HG03039 (cell line): ENCODE results near the gene TNFRSF13B.
"Not testable (repeated sequence)": the region's sequence is repeated elsewhere in the genome, so short reads cannot be mapped to it uniquely, and the experiment has no call there.

ENCODE experiments used
- ATAC-seq: cut with Tn5 transposase; IDR thresholded peaks from one replicate; pipeline ENCODE4 v1.9.1; 2021; ENCODE audit warnings: mild to moderate bottlenecking, moderate library complexity; ENCODE audit not compliant: unreplicated experiment

Gene TNFRSF13B

GRCh38 chr17:16987830-16988601 lies 16.1 kb upstream of the TNFRSF13B start:
- ATAC-seq, result peak; percentile 49

GRCh38 chr17:16987066-16987829 lies 15.3 kb upstream of the TNFRSF13B start:
- no peak for ATAC-seq

GRCh38 chr17:16986391-16986790 lies 14.5 kb upstream of the TNFRSF13B start:
- no peak for ATAC-seq

GRCh38 chr17:16981928-16982327 lies 10.0 kb upstream of the TNFRSF13B start:
- no peak for ATAC-seq

- ATAC-seq, result no peak
Observed at GRCh38 chr17:16980813-16981731, 9.2 kb upstream of the TNFRSF13B start.

- no peak for ATAC-seq
Observed at GRCh38 chr17:16980061-16980460, 8.1 kb upstream of the TNFRSF13B start.

GRCh38 chr17:16979237-16979823 lies 7.4 kb upstream of the TNFRSF13B start:
- ATAC-seq, result not testable (repeated sequence)

- no peak for ATAC-seq
Observed at GRCh38 chr17:16977932-16978331, 6.0 kb upstream of the TNFRSF13B start.

- no peak for ATAC-seq
Observed at GRCh38 chr17:16976725-16977550, 5.0 kb upstream of the TNFRSF13B start.

GRCh38 chr17:16975744-16976625 lies 4.1 kb upstream of the TNFRSF13B start:
- no peak for ATAC-seq

- ATAC-seq, result no peak
Observed at GRCh38 chr17:16975277-16975651, 3.3 kb upstream of the TNFRSF13B start.

- ATAC-seq, result no peak
Observed at GRCh38 chr17:16974569-16975276, 2.8 kb upstream of the TNFRSF13B start.

GRCh38 chr17:16973760-16974540 lies 2.0 kb upstream of the TNFRSF13B start:
- no peak for ATAC-seq

GRCh38 chr17:16973043-16973442 lies 1.1 kb upstream of the TNFRSF13B start:
- ATAC-seq, result not testable (repeated sequence)

- ATAC-seq, result no peak
Observed at GRCh38 chr17:16972346-16972745, 428 bp upstream of the TNFRSF13B start.

GRCh38 chr17:16969931-16970906 lies 1.7 kb downstream of the TNFRSF13B start:
- ATAC-seq, result no peak
